Measurements from ENCODE around the gene IGSF3. TPM values are rescaled to one million over a fixed set of nuclear protein-coding genes. Genes with fewer than 3 reads are reported as not detected.

The IGSF3 gene
- total and polyA plus RNA-seq, 2 experiments from 2014 or later, result 7.3 to 37.8 TPM

DNA sequence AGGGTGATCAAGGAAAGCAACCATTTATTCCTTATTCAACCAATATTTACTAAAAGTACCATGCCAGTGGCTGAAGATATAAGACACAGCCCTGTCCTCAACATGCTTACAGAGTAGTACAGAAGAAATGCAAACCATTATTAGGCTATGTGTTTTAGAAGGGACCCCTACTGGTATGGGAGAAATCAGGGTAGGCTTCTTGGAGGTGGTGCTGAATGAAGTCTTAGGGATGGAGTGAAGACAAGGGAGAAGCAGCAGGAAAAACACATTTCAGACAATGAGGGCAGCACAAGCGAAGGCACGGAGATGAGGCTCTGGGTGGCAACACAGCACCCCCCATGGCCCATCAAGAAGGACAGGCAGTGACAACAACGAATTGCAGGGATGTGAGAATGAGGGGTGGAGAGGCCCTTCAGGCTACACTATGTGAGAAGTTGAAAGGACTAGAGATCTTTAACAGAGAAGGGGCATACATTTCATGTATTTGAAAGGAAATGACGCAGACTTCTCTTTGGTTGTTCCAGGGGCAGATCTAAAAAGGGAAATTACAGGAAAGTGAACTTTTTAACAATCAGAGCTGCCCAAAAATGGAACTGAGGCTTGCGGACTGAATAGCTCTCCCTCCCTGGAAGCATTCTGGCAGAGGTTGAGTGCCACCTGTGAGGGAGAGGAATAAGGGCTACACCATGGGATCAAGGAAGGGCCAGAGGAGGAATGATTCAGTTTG is 79.9 kb downstream of the IGSF3 start:
- no peak overlapping the region for H2AFZ ChIP-seq
- no peak overlapping the region for H3K4me2 ChIP-seq
- no peaks in the 10 kb centered on the region for H3K36me3 ChIP-seq (ENCODE audit: insufficient read depth)
- H3K36me3 Mint-ChIP-seq (ENCODE audit: low read depth), result peaks cover 9% of the 10 kb centered on the region
- peaks cover 32% of the 10 kb centered on the region for H3K4me1 Mint-ChIP-seq
- DNase-seq (ENCODE audit: low spot score), result no peak
- H3K27me3 ChIP-seq (ENCODE audit: insufficient read depth), result no peaks in the 10 kb centered on the region
- ATAC-seq, result no peak
- TF ChIP-seq POLR2AphosphoS5 (IDR thresholded peaks at IDR 0.05; ENCODE audit: low read depth) (no peak), ZNF114 (CRISPR knock-in tag; IDR thresholded peaks at IDR 0.05) (no peak), STAT1 (IDR thresholded peaks at IDR 0.05; ENCODE audit: unreplicated experiment) (no peak), ZNF462 (CRISPR knock-in tag; IDR thresholded peaks at IDR 0.05) (no peak), ETS1 (IDR thresholded peaks at IDR 0.05) (no peak), EZH2phosphoT487 (IDR thresholded peaks at IDR 0.05; ENCODE audit: unreplicated experiment) (no peak), ZNF331 (CRISPR knock-in tag; IDR thresholded peaks at IDR 0.05; ENCODE audit: low read depth) (no peak), EZH2 (IDR thresholded peaks at IDR 0.05; ENCODE audit: low read depth, unreplicated experiment) (no peak), CREB1 (CRISPR knock-in tag; IDR thresholded peaks at IDR 0.05; ENCODE audit: low read depth) (no peak), JUNB (IDR thresholded peaks at IDR 0.05; ENCODE audit: unreplicated experiment) (no peak), CTCF (conservative IDR thresholded peaks at IDR 0.05; ENCODE audit: low read depth in 2 of 2) (no peak), NANOG (IDR thresholded peaks at IDR 0.05; ENCODE audit: borderline replicate concordance) (no peak)
- TF ChIP-seq, protein P1, sequence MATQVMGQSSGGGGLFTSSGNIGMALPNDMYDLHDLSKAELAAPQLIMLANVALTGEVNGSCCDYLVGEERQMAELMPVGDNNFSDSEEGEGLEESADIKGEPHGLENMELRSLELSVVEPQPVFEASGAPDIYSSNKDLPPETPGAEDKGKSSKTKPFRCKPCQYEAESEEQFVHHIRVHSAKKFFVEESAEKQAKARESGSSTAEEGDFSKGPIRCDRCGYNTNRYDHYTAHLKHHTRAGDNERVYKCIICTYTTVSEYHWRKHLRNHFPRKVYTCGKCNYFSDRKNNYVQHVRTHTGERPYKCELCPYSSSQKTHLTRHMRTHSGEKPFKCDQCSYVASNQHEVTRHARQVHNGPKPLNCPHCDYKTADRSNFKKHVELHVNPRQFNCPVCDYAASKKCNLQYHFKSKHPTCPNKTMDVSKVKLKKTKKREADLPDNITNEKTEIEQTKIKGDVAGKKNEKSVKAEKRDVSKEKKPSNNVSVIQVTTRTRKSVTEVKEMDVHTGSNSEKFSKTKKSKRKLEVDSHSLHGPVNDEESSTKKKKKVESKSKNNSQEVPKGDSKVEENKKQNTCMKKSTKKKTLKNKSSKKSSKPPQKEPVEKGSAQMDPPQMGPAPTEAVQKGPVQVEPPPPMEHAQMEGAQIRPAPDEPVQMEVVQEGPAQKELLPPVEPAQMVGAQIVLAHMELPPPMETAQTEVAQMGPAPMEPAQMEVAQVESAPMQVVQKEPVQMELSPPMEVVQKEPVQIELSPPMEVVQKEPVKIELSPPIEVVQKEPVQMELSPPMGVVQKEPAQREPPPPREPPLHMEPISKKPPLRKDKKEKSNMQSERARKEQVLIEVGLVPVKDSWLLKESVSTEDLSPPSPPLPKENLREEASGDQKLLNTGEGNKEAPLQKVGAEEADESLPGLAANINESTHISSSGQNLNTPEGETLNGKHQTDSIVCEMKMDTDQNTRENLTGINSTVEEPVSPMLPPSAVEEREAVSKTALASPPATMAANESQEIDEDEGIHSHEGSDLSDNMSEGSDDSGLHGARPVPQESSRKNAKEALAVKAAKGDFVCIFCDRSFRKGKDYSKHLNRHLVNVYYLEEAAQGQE (IDR thresholded peaks at IDR 0.05; ENCODE audit: unreplicated experiment), result no peak
- H3K9me2 ChIP-seq (ENCODE audit: insufficient read depth), result no peaks in the 10 kb centered on the region
- H3K4me3 Mint-ChIP-seq, result no peak overlapping the region
- no peaks in the 10 kb centered on the region; the same call in 2 of the 3 replicates for H3K9me3 Mint-ChIP-seq
- no peak overlapping the region for H3K4me3 ChIP-seq
- H4K20me1 ChIP-seq (replicated peaks; ENCODE audit: insufficient read depth), result no peaks in the 10 kb centered on the region
- H3K4me1 ChIP-seq (ENCODE audit: insufficient read depth), result peaks cover 11% of the 10 kb centered on the region
- H3K27me3 Mint-ChIP-seq (ENCODE audit: insufficient read depth, low read depth, poor library complexity), result peaks cover 2% of the 10 kb centered on the region
- H3K79me2 ChIP-seq (replicated peaks; ENCODE audit: insufficient read depth), result no peaks in the 10 kb centered on the region
- no peak overlapping the region for H3K27ac Mint-ChIP-seq
- H3K27ac ChIP-seq (ENCODE audit: low read depth), result no peak overlapping the region
- no peaks in the 10 kb centered on the region for H3F3A ChIP-seq (replicated peaks; ENCODE audit: low read depth)
